ENCODE measurements around the gene FRMD4B.
A peak's percentile ranks its signal among the peaks of the same experiment; 100 is the strongest.

Gene FRMD4B

GRCh38 chr3:69305011-69305410 lies 80.9 kb downstream of the FRMD4B start:
- Histone ChIP-seq H3K79me2 (ENCODE audit: control insufficient read depth, insufficient read depth, low read length, poor library complexity) (no peaks in the 10 kb centered on the region), H2AK5ac (ENCODE audit: low read length) (no peak overlapping the region), H2BK5ac (ENCODE audit: low read depth, low read length, poor library complexity) (no peak overlapping the region), H3K27ac (ENCODE audit: low read depth, low read length) (no peak overlapping the region), H3K4me1 (ENCODE audit: control insufficient read depth in 1 of 2, insufficient read depth in 2 of 2, low read length in 2 of 2) (peaks cover under 1 to 3% of the 10 kb centered on the region in 2 experiments), H4K8ac (ENCODE audit: low read depth, low read length) (no peak overlapping the region), H4K91ac (ENCODE audit: low read depth, low read length) (no peak overlapping the region), H3K4me2 (ENCODE audit: low read length) (no peak overlapping the region), H3K18ac (ENCODE audit: low read length) (no peak overlapping the region), H3K9ac (ENCODE audit: low read length) (no peak overlapping the region), H3K27me3 (ENCODE audit: insufficient read depth, low read length) (no peaks in the 10 kb centered on the region), H3K36me3 (ENCODE audit: control insufficient read depth in 1 of 2, insufficient read depth in 2 of 2, low read length in 2 of 2) (no peaks in the 10 kb centered on the region), H3K9me3 (ENCODE audit: insufficient read depth, low read depth, low read length) (peaks cover 1% of the 10 kb centered on the region), H3K4me3 (ENCODE audit: low read depth, low read length) (no peak overlapping the region), H2BK120ac (ENCODE audit: insufficient read depth, low read length, poor library complexity) (no peak overlapping the region), H3K23ac (ENCODE audit: low read length) (no peak overlapping the region), H4K12ac (ENCODE audit: low read depth, low read length) (no peak overlapping the region), H3K79me1 (ENCODE audit: low read length) (peaks cover 2% of the 10 kb centered on the region), H3K4ac (ENCODE audit: low read depth, low read length) (no peak overlapping the region), H2AFZ (ENCODE audit: insufficient read depth, low read length, poor library complexity) (no peak overlapping the region), H2BK12ac (ENCODE audit: low read length) (no peak overlapping the region), H3K14ac (ENCODE audit: low read length) (no peak overlapping the region)
- peak in 1 of 2 donors; percentile 13 for DNase-seq
- WGBS (ENCODE audit: extremely low coverage, insufficient coverage, insufficient read length): no CpG with 5 or more reads among the region's 2 CpGs

GRCh38 chr3:69304396-69304795 lies 81.5 kb downstream of the FRMD4B start:
- WGBS (ENCODE audit: extremely low coverage, insufficient coverage, insufficient read length): no CpG with 5 or more reads among the region's 6 CpGs
- Histone ChIP-seq H4K91ac (ENCODE audit: low read depth, low read length) (no peak overlapping the region), H4K12ac (ENCODE audit: low read depth, low read length) (no peak overlapping the region), H3K18ac (ENCODE audit: low read length) (no peak overlapping the region), H2BK5ac (ENCODE audit: low read depth, low read length, poor library complexity) (no peak overlapping the region), H2BK12ac (ENCODE audit: low read length) (no peak overlapping the region), H3K14ac (ENCODE audit: low read length) (no peak overlapping the region), H3K36me3 (ENCODE audit: control insufficient read depth in 1 of 2, insufficient read depth in 2 of 2, low read length in 2 of 2) (no peaks in the 10 kb centered on the region), H3K4me2 (ENCODE audit: low read length) (no peak overlapping the region), H3K4me1 (ENCODE audit: control insufficient read depth in 1 of 2, insufficient read depth in 2 of 2, low read length in 2 of 2) (peaks cover 5 to 7% of the 10 kb centered on the region in 2 experiments), H3K79me1 (ENCODE audit: low read length) (peaks cover 5% of the 10 kb centered on the region), H3K4me3 (ENCODE audit: low read depth, low read length) (no peak overlapping the region), H3K27ac (ENCODE audit: low read depth, low read length) (no peak overlapping the region), H3K79me2 (ENCODE audit: control insufficient read depth, insufficient read depth, low read length, poor library complexity) (no peaks in the 10 kb centered on the region), H2AK5ac (ENCODE audit: low read length) (no peak overlapping the region), H3K9me3 (ENCODE audit: insufficient read depth, low read depth, low read length) (peaks cover 1% of the 10 kb centered on the region), H3K23ac (ENCODE audit: low read length) (no peak overlapping the region), H4K8ac (ENCODE audit: low read depth, low read length) (no peak overlapping the region), H2BK120ac (ENCODE audit: insufficient read depth, low read length, poor library complexity) (no peak overlapping the region), H3K9ac (ENCODE audit: low read length) (no peak overlapping the region), H3K4ac (ENCODE audit: low read depth, low read length) (no peak overlapping the region), H2AFZ (ENCODE audit: insufficient read depth, low read length, poor library complexity) (no peak overlapping the region), H3K27me3 (ENCODE audit: insufficient read depth, low read length) (no peaks in the 10 kb centered on the region)
- DNase-seq: no peak

GRCh38 chr3:69300296-69300695 lies 85.6 kb downstream of the FRMD4B start:
- no CpG with 5 or more reads among the region's 2 CpGs for WGBS (ENCODE audit: extremely low coverage, insufficient coverage, insufficient read length)
- no peaks in the 10 kb centered on the region for H3K79me2 ChIP-seq (ENCODE audit: control insufficient read depth, insufficient read depth, low read length, poor library complexity)

GRCh38 chr3:69299344-69299743 lies 86.5 kb downstream of the FRMD4B start:
- Histone ChIP-seq H2BK120ac (ENCODE audit: insufficient read depth, low read length, poor library complexity) (no peak overlapping the region), H3K4me2 (ENCODE audit: low read length) (no peak overlapping the region), H3K18ac (ENCODE audit: low read length) (no peak overlapping the region), H4K8ac (ENCODE audit: low read depth, low read length) (no peak overlapping the region), H3K27me3 (ENCODE audit: insufficient read depth, low read length) (no peaks in the 10 kb centered on the region), H2BK12ac (ENCODE audit: low read length) (no peak overlapping the region), H3K36me3 (ENCODE audit: control insufficient read depth in 1 of 2, insufficient read depth in 2 of 2, low read length in 2 of 2) (no peaks in the 10 kb centered on the region), H2AK5ac (ENCODE audit: low read length) (no peak overlapping the region), H2AFZ (ENCODE audit: insufficient read depth, low read length, poor library complexity) (no peak overlapping the region), H3K4ac (ENCODE audit: low read depth, low read length) (no peak overlapping the region), H3K9ac (ENCODE audit: low read length) (no peak overlapping the region), H4K91ac (ENCODE audit: low read depth, low read length) (no peak overlapping the region), H3K79me2 (ENCODE audit: control insufficient read depth, insufficient read depth, low read length, poor library complexity) (no peaks in the 10 kb centered on the region), H3K9me3 (ENCODE audit: insufficient read depth, low read depth, low read length) (no peaks in the 10 kb centered on the region), H3K79me1 (ENCODE audit: low read length) (peaks cover 15% of the 10 kb centered on the region), H3K27ac (ENCODE audit: low read depth, low read length) (no peak overlapping the region), H4K12ac (ENCODE audit: low read depth, low read length) (no peak overlapping the region), H3K4me1 (ENCODE audit: control insufficient read depth in 1 of 2, insufficient read depth in 2 of 2, low read length in 2 of 2) (peaks cover 12 to 15% of the 10 kb centered on the region in 2 experiments), H3K14ac (ENCODE audit: low read length) (no peak overlapping the region), H2BK5ac (ENCODE audit: low read depth, low read length, poor library complexity) (no peak overlapping the region), H3K4me3 (ENCODE audit: low read depth, low read length) (no peak overlapping the region), H3K23ac (ENCODE audit: low read length) (no peak overlapping the region)
- WGBS (ENCODE audit: extremely low coverage, insufficient coverage, insufficient read length): no CpG with 5 or more reads among the region's 3 CpGs
- peak in 1 of 2 donors; percentile 51 for DNase-seq

More at GRCh38 chr3:69300296-69300695, 85.6 kb downstream of the FRMD4B start:
- Histone ChIP-seq H2AK5ac (ENCODE audit: low read length) (no peak overlapping the region), H4K12ac (ENCODE audit: low read depth, low read length) (no peak overlapping the region), H4K91ac (ENCODE audit: low read depth, low read length) (no peak overlapping the region), H4K8ac (ENCODE audit: low read depth, low read length) (no peak overlapping the region), H3K79me1 (ENCODE audit: low read length) (peaks cover 9% of the 10 kb centered on the region), H3K27me3 (ENCODE audit: insufficient read depth, low read length) (no peaks in the 10 kb centered on the region), H3K9ac (ENCODE audit: low read length) (no peak overlapping the region), H3K4me1 (ENCODE audit: control insufficient read depth in 1 of 2, insufficient read depth in 2 of 2, low read length in 2 of 2) (peaks cover 7% of the 10 kb centered on the region in 2 experiments), H2BK120ac (ENCODE audit: insufficient read depth, low read length, poor library complexity) (no peak overlapping the region), H3K18ac (ENCODE audit: low read length) (no peak overlapping the region), H3K23ac (ENCODE audit: low read length) (no peak overlapping the region), H3K4ac (ENCODE audit: low read depth, low read length) (no peak overlapping the region), H2BK12ac (ENCODE audit: low read length) (no peak overlapping the region), H2AFZ (ENCODE audit: insufficient read depth, low read length, poor library complexity) (no peak overlapping the region), H3K27ac (ENCODE audit: low read depth, low read length) (no peak overlapping the region), H3K14ac (ENCODE audit: low read length) (no peak overlapping the region), H3K4me2 (ENCODE audit: low read length) (no peak overlapping the region), H3K9me3 (ENCODE audit: insufficient read depth, low read depth, low read length) (no peaks in the 10 kb centered on the region), H2BK5ac (ENCODE audit: low read depth, low read length, poor library complexity) (no peak overlapping the region), H3K36me3 (ENCODE audit: control insufficient read depth in 1 of 2, insufficient read depth in 2 of 2, low read length in 2 of 2) (no peaks in the 10 kb centered on the region), H3K4me3 (ENCODE audit: low read depth, low read length) (no peak overlapping the region)
- peak; percentile 24 to 74 for DNase-seq
